Measurements from ENCODE around the gene SOD1.

GRCh38 chr21:31658053-31658452 lies 1.4 kb upstream of the SOD1 start:
- TF ChIP-seq CTCF (IDR thresholded peaks at IDR 0.05; ENCODE audit: low read length): no peak
- TF ChIP-seq EZH2 (IDR thresholded peaks at IDR 0.05; ENCODE audit: borderline replicate concordance, low read length): no peak

Measured in OCI-LY1 (cell line).